ENCODE measurements around the gene CCNB1IP1. TPM values are rescaled to one million over a fixed set of nuclear protein-coding genes. Genes with fewer than 3 reads are reported as not detected.

The CCNB1IP1 gene
- total RNA-seq, 1 donor from 2014 or later = 112 TPM

- no peak for DNase-seq (ENCODE audit: low spot score, unreplicated experiment)
- peak overlapping the region; percentile 100 for H3K27ac Mint-ChIP-seq
- H3K4me3 Mint-ChIP-seq (ENCODE audit: low read depth) = peak overlapping the region; percentile 100
- no peaks in the 10 kb centered on the region for H3K9me3 Mint-ChIP-seq (ENCODE audit: low read depth)
- H3K36me3 Mint-ChIP-seq (ENCODE audit: insufficient read depth) = peaks cover 3% of the 10 kb centered on the region
- no peak for TF ChIP-seq CTCF (IDR thresholded peaks at IDR 0.05; ENCODE audit: unreplicated experiment)
- H3K4me1 Mint-ChIP-seq (ENCODE audit: low read depth) = peaks cover 20% of the 10 kb centered on the region
- no peaks in the 10 kb centered on the region for H3K27me3 Mint-ChIP-seq
These were observed 389 bp upstream of the CCNB1IP1 start for GRCh38 chr14:20333494-20333841.

GRCh38 chr14:20332431-20332787, 670 bp downstream of the CCNB1IP1 start:
- no peak for DNase-seq (ENCODE audit: low spot score, unreplicated experiment)
- Mint-ChIP-seq H3K27me3 (no peaks in the 10 kb centered on the region), H3K27ac (peak overlapping the region; percentile 100), H3K4me3 (ENCODE audit: low read depth) (peak overlapping the region; percentile 100), H3K36me3 (ENCODE audit: insufficient read depth) (peaks cover 3% of the 10 kb centered on the region), H3K9me3 (ENCODE audit: low read depth) (no peaks in the 10 kb centered on the region), H3K4me1 (ENCODE audit: low read depth) (peaks cover 24% of the 10 kb centered on the region)
- TF ChIP-seq CTCF (IDR thresholded peaks at IDR 0.05; ENCODE audit: unreplicated experiment) = peak; percentile 4

- Mint-ChIP-seq H3K27ac (peak overlapping the region; percentile 71), H3K4me3 (ENCODE audit: low read depth) (peak overlapping the region; percentile 68), H3K27me3 (no peaks in the 10 kb centered on the region), H3K4me1 (ENCODE audit: low read depth) (peaks cover 25% of the 10 kb centered on the region), H3K36me3 (ENCODE audit: insufficient read depth) (peaks cover 3% of the 10 kb centered on the region), H3K9me3 (ENCODE audit: low read depth) (no peaks in the 10 kb centered on the region)
- DNase-seq (ENCODE audit: low spot score, unreplicated experiment) = no peak
- no peak for TF ChIP-seq CTCF (IDR thresholded peaks at IDR 0.05; ENCODE audit: unreplicated experiment)
These were observed 1.9 kb downstream of the CCNB1IP1 start for GRCh38 chr14:20331053-20331613.

GRCh38 chr14:20329355-20329754, 3.7 kb downstream of the CCNB1IP1 start:
- Mint-ChIP-seq H3K9me3 (ENCODE audit: low read depth) (no peaks in the 10 kb centered on the region), H3K36me3 (ENCODE audit: insufficient read depth) (peaks cover 8% of the 10 kb centered on the region), H3K4me3 (ENCODE audit: low read depth) (no peak overlapping the region), H3K27me3 (no peaks in the 10 kb centered on the region), H3K27ac (no peak overlapping the region), H3K4me1 (ENCODE audit: low read depth) (peaks cover 25% of the 10 kb centered on the region)
- DNase-seq (ENCODE audit: low spot score, unreplicated experiment) = no peak
- TF ChIP-seq CTCF (IDR thresholded peaks at IDR 0.05; ENCODE audit: unreplicated experiment) = no peak

- DNase-seq (ENCODE audit: low spot score, unreplicated experiment) = no peak
- Mint-ChIP-seq H3K4me1 (ENCODE audit: low read depth) (peaks cover 23% of the 10 kb centered on the region), H3K27me3 (no peaks in the 10 kb centered on the region), H3K9me3 (ENCODE audit: low read depth) (no peaks in the 10 kb centered on the region), H3K4me3 (ENCODE audit: low read depth) (no peak overlapping the region), H3K27ac (no peak overlapping the region), H3K36me3 (ENCODE audit: insufficient read depth) (peaks cover 11% of the 10 kb centered on the region)
- TF ChIP-seq CTCF (IDR thresholded peaks at IDR 0.05; ENCODE audit: unreplicated experiment) = no peak
These were observed 4.4 kb downstream of the CCNB1IP1 start for GRCh38 chr14:20328705-20329104.

All from progenitor cell of endocrine pancreas (in vitro differentiated cells).